H9 (cell line): ENCODE measurements around the gene TOR1A. TPM values are rescaled to one million over a fixed set of nuclear protein-coding genes. Genes with fewer than 3 reads are reported as not detected.

Source experiments
- DNase-seq: peaks from one replicate; pipeline ENCODE4 v3.0.0-alpha.2; 2017
- H2AFZ ChIP-seq: one replicate; pipeline ENCODE4 v1.6.1; 2013; ENCODE audit warnings: mild to moderate bottlenecking, low read length, control low read depth, moderate library complexity
- H2AK5ac ChIP-seq: 2 replicates; pipeline ENCODE4 v1.6.1; 2013; ENCODE audit warnings: low read length, control low read depth, mixed read lengths; ENCODE audit not compliant: insufficient read length
- H2BK120ac ChIP-seq: one replicate; pipeline ENCODE4 v1.6.1; 2013; ENCODE audit warnings: low read depth, mild to moderate bottlenecking, low read length, control low read depth, inconsistent platforms; ENCODE audit not compliant: poor library complexity, severe bottlenecking
- H2BK12ac ChIP-seq: 2 replicates; pipeline ENCODE4 v1.6.1; 2013; ENCODE audit warnings: low read length, control low read depth, mixed read lengths, low read depth; ENCODE audit not compliant: insufficient read length
- H2BK15ac ChIP-seq: 2 replicates; pipeline ENCODE4 v1.6.1; 2013; ENCODE audit warnings: low read depth, low read length, control low read depth
- H2BK20ac ChIP-seq: one replicate; pipeline ENCODE4 v1.6.1; 2013; ENCODE audit warnings: low read depth, mild to moderate bottlenecking, low read length, control low read depth, inconsistent platforms; ENCODE audit not compliant: poor library complexity, severe bottlenecking
- H2BK5ac ChIP-seq: 2 replicates; pipeline ENCODE4 v1.6.1; 2013; ENCODE audit warnings: low read length, control low read depth, mixed read lengths; ENCODE audit not compliant: insufficient read length
- H3K14ac ChIP-seq: 2 replicates; pipeline ENCODE4 v1.6.1; 2013; ENCODE audit warnings: low read length, control low read depth; ENCODE audit not compliant: insufficient read depth
- H3K18ac ChIP-seq: 2 replicates; pipeline ENCODE4 v1.6.1; 2013; ENCODE audit warnings: low read depth, mild to moderate bottlenecking, mixed read lengths, low read length, control low read depth; ENCODE audit not compliant: insufficient read length
- H3K23ac ChIP-seq: 2 replicates; pipeline ENCODE4 v1.6.1; 2013; ENCODE audit warnings: low read length, control low read depth, mixed read lengths, low read depth; ENCODE audit not compliant: insufficient read length
- H3K23me2 ChIP-seq: 2 replicates; pipeline ENCODE4 v1.6.1; 2013; ENCODE audit warnings: low read depth, mild to moderate bottlenecking, mixed read lengths, low read length, control low read depth; ENCODE audit not compliant: insufficient read length, poor library complexity, severe bottlenecking
- H3K27ac ChIP-seq: 2 replicates; pipeline ENCODE4 v1.5.1; 2013; ENCODE audit warnings: low read length, control low read depth, mixed read lengths, low read depth; ENCODE audit not compliant: insufficient read length
- H3K27me3 ChIP-seq: 2 replicates; pipeline ENCODE4 v1.6.1; 2013; ENCODE audit warnings: low read length, control low read depth, inconsistent platforms; ENCODE audit not compliant: insufficient read depth
- H3K4ac ChIP-seq: 2 replicates; pipeline ENCODE4 v1.6.1; 2013; ENCODE audit warnings: low read depth, mild to moderate bottlenecking, control low read depth, inconsistent platforms, low read length, moderate library complexity
- H3K4me1 ChIP-seq: 2 replicates; pipeline ENCODE4 v1.6.1; 2013; ENCODE audit warnings: low read length, control low read depth, inconsistent platforms; ENCODE audit not compliant: insufficient read depth
- H3K4me2 ChIP-seq: 2 replicates; pipeline ENCODE4 v1.6.1; 2013; ENCODE audit warnings: low read length, control low read depth, mixed read lengths; ENCODE audit not compliant: insufficient read length, insufficient read depth
- H3K56ac ChIP-seq: 2 replicates; pipeline ENCODE4 v1.6.1; 2013; ENCODE audit warnings: low read depth, mild to moderate bottlenecking, mixed read lengths, low read length, control low read depth; ENCODE audit not compliant: insufficient read length
- H3K79me1 ChIP-seq: 2 replicates; pipeline ENCODE4 v1.6.1; 2013; ENCODE audit warnings: low read depth, mild to moderate bottlenecking, moderate library complexity, low read length, control low read depth, inconsistent platforms; ENCODE audit not compliant: insufficient read depth, poor library complexity, severe bottlenecking
- H3K79me2 ChIP-seq: 2 replicates; pipeline ENCODE4 v1.6.1; 2013; ENCODE audit warnings: low read length, control low read depth, inconsistent platforms; ENCODE audit not compliant: insufficient read depth
- H3K9ac ChIP-seq: 2 replicates; pipeline ENCODE4 v1.6.1; 2013; ENCODE audit warnings: low read length, control low read depth, mixed read lengths; ENCODE audit not compliant: insufficient read length; ENCODE audit errors: extremely low read depth
- H3K9me3 ChIP-seq: one replicate; pipeline ENCODE4 v1.6.1; 2013; ENCODE audit warnings: low read depth, low read length, inconsistent platforms; ENCODE audit not compliant: control insufficient read depth
- H3T11ph ChIP-seq: one replicate; pipeline ENCODE4 v1.6.1; 2013; ENCODE audit warnings: mild to moderate bottlenecking, low read length, control low read depth, inconsistent platforms
- H4K20me1 ChIP-seq: one replicate; pipeline ENCODE4 v1.6.1; 2013; ENCODE audit not compliant: control insufficient read depth, insufficient read length, insufficient read depth
- H4K5ac ChIP-seq: 2 replicates; pipeline ENCODE4 v1.6.1; 2013; ENCODE audit warnings: low read depth, mild to moderate bottlenecking, mixed read lengths, low read length, control low read depth; ENCODE audit not compliant: insufficient read length
- H4K8ac ChIP-seq: replicated peaks from 2 replicates; pipeline ENCODE4 v1.6.1; 2013; ENCODE audit warnings: low read length, control low read depth, mixed read lengths, low read depth; ENCODE audit not compliant: insufficient read length
- H4K91ac ChIP-seq: 2 replicates; pipeline ENCODE4 v1.6.1; 2013; ENCODE audit warnings: low read depth, mild to moderate bottlenecking, moderate library complexity, mixed read lengths, low read length, control low read depth; ENCODE audit not compliant: insufficient read length
- H3K27ac Mint-ChIP-seq, 3 experiments: 2 replicates in 2 of 3; 3 replicates in 1 of 3; pipeline ENCODE4 v1.8.0; 2020 to 2021; ENCODE audit warnings: mixed read lengths in 3 of 3, mild to moderate bottlenecking in 1 of 3, moderate library complexity in 1 of 3
- H3K27me3 Mint-ChIP-seq: 2 replicates; pipeline ENCODE4 v1.8.0; 2021; ENCODE audit warnings: low read depth, mild to moderate bottlenecking, moderate library complexity, mixed read lengths
- H3K36me3 Mint-ChIP-seq, 3 experiments: 2 replicates in 2 of 3; 3 replicates in 1 of 3; pipeline ENCODE4 v1.8.0; 2020 to 2021; ENCODE audit warnings: low read depth in 3 of 3, mixed read lengths in 3 of 3; ENCODE audit not compliant: insufficient read depth in 1 of 3
- H3K4me1 Mint-ChIP-seq, 2 experiments: 2 replicates each; pipeline ENCODE4 v1.8.0; 2020; ENCODE audit warnings: mixed read lengths in 2 of 2
- H3K4me3 Mint-ChIP-seq, 2 experiments: 2 replicates in 1 of 2; 3 replicates in 1 of 2; pipeline ENCODE4 v1.8.0; 2020 to 2021; ENCODE audit warnings: mild to moderate bottlenecking in 2 of 2, mixed read lengths in 2 of 2, moderate library complexity in 1 of 2
- H3K9me3 Mint-ChIP-seq, 2 experiments: 2 replicates in 1 of 2; 3 replicates in 1 of 2; pipeline ENCODE4 v1.8.0; 2020; ENCODE audit warnings: mild to moderate bottlenecking in 2 of 2, mixed read lengths in 2 of 2, moderate library complexity in 1 of 2
- WGBS: extraction: QIAGEN DNeasy Blood & Tissue Kit; methylation state at CpG from one replicate; pipeline ENCODE4 v1.1.7; 2013; ENCODE audit warnings: missing lambda C conversion rate, low lambda C conversion rate, mixed read lengths; ENCODE audit not compliant: insufficient read length; ENCODE audit errors: extremely low coverage; 5-methylcytosine and 5-hydroxymethylcytosine counted together
- total RNA-seq: library from RNA; stranded (reverse); gene quantifications from 2 replicates; pipeline ENCODE4 v1.2.1, GENCODE V29; 2021
- TF ChIP-seq, protein P1 (sequence below): fragments of 200-600 bp; sonication (generic); conservative IDR thresholded peaks from 3 replicates; pipeline ENCODE4 v1.8.0; 2021; ENCODE audit warnings: antibody characterized with exemption, mild to moderate bottlenecking

TOR1A gene
- total RNA-seq, 1 experiment from 2014 or later: 60.1 TPM

DNA sequence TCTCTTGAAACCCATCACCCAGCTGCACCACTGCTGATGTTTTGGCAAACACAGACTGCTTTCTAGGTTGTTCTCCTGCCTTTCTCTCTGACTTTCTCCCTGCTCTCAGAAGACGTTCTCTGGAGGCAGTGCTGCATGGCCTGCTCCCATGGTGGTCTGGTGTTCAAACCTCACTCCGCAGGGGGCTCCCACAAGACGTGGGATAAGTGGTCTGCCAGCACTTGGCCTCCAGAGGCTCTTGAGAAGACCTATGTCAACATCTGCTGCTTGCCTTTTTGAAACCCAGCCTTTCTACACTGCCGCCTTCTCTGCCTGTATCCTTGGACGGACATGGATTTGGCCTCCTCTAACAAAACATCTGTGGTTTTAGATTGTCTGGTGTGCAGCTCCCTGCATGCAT is 27.9 kb upstream of the TOR1A start:
- no peaks in the 10 kb centered on the region for H3K4me1 ChIP-seq
- H3K27ac ChIP-seq: no peak overlapping the region
- H4K8ac ChIP-seq: no peak overlapping the region
- no peak overlapping the region for H3K9ac ChIP-seq
- H3K4me3 Mint-ChIP-seq: no peak overlapping the region
- H3K9me3 Mint-ChIP-seq: no peaks in the 10 kb centered on the region
- H3K27me3 Mint-ChIP-seq: no peaks in the 10 kb centered on the region
- H3K36me3 Mint-ChIP-seq: peaks cover 0 to 48% (median 21%) of the 10 kb centered on the region in 3 experiments; a peak in 6 of 7 replicates
- H2BK20ac ChIP-seq: no peak overlapping the region
- no peak overlapping the region for H3T11ph ChIP-seq
- no peaks in the 10 kb centered on the region for H3K79me2 ChIP-seq
- H3K4me2 ChIP-seq: no peak overlapping the region
- H2BK120ac ChIP-seq: no peak overlapping the region
- no peaks in the 10 kb centered on the region for H4K20me1 ChIP-seq
- no peaks in the 10 kb centered on the region for H3K9me3 ChIP-seq
- no peak overlapping the region for H3K56ac ChIP-seq
- no peak for DNase-seq
- H3K23me2 ChIP-seq: no peaks in the 10 kb centered on the region
- H3K18ac ChIP-seq: no peak overlapping the region
- no peak overlapping the region for H2BK15ac ChIP-seq
- H4K5ac ChIP-seq: no peak overlapping the region
- TF ChIP-seq, protein P1, sequence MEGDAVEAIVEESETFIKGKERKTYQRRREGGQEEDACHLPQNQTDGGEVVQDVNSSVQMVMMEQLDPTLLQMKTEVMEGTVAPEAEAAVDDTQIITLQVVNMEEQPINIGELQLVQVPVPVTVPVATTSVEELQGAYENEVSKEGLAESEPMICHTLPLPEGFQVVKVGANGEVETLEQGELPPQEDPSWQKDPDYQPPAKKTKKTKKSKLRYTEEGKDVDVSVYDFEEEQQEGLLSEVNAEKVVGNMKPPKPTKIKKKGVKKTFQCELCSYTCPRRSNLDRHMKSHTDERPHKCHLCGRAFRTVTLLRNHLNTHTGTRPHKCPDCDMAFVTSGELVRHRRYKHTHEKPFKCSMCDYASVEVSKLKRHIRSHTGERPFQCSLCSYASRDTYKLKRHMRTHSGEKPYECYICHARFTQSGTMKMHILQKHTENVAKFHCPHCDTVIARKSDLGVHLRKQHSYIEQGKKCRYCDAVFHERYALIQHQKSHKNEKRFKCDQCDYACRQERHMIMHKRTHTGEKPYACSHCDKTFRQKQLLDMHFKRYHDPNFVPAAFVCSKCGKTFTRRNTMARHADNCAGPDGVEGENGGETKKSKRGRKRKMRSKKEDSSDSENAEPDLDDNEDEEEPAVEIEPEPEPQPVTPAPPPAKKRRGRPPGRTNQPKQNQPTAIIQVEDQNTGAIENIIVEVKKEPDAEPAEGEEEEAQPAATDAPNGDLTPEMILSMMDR: no peak
- H2AK5ac ChIP-seq: no peak overlapping the region
- no CpG with 5 or more reads among the region's 5 CpGs for WGBS
- no peak overlapping the region for H3K4ac ChIP-seq
- no peak overlapping the region for H2BK12ac ChIP-seq
- no peak overlapping the region for H3K14ac ChIP-seq
- H4K91ac ChIP-seq: no peak overlapping the region
- H3K4me1 Mint-ChIP-seq: no peaks in the 10 kb centered on the region
- no peak overlapping the region for H2BK5ac ChIP-seq
- H3K23ac ChIP-seq: no peak overlapping the region
- no peak overlapping the region for H3K27ac Mint-ChIP-seq
- H3K27me3 ChIP-seq: no peaks in the 10 kb centered on the region
- H2AFZ ChIP-seq: no peak overlapping the region
- no peaks in the 10 kb centered on the region for H3K79me1 ChIP-seq
